ENCODE results near the gene LDLRAP1. TPM values are rescaled to one million over a fixed set of nuclear protein-coding genes. Genes with fewer than 3 reads are reported as not detected.
A peak's percentile ranks its signal among the peaks of the same experiment; 100 is the strongest.

The LDLRAP1 gene
- total RNA-seq, 1 experiment from 2014 or later, result 14.5 TPM

DNA sequence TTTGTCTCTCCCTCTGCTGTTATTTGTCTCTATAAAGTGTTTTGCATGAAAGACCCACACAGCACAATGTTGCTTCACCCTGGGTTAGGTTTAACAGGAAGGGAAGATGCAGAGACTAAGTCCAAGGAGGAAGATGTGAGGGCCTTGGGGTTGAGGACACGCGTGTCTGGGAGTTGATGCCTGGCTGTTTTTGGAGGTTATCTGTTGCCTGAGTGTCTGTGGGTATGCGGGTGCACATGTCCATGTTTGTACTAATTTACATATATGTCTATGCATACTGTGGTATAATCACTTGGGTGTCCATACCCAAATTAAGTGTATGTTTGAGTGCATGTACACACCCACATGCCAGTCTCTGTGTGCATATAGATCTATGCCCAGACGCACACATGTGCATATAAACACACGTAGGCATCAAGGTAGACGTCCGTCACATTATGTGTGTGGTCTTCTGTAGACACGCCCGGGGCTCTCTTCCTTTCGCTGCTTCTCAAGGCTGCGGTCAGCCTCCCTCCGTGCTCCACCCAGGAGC, 72.2 kb downstream of the LDLRAP1 start:
- intact Hi-C loops (cut with micrococcal nuclease; ENCODE audit: unreplicated experiment), result no loop called here
- 0 out of 2 replicates have a peak, but pooled peaks cover 1% of the 10 kb centered on the region for H3K27me3 ChIP-seq (replicated peaks; ENCODE audit: control insufficient read depth, insufficient read depth, low read length)
- DNase-seq, result no peak
- Mint-ChIP-seq H3K4me3 (ENCODE audit: unreplicated experiment) (peak overlapping the region; percentile 61), H3K9me3 (ENCODE audit: unreplicated experiment) (no peaks in the 10 kb centered on the region), H3K4me1 (ENCODE audit: low read depth, unreplicated experiment) (peaks cover 14% of the 10 kb centered on the region), H3K27me3 (ENCODE audit: insufficient read depth, unreplicated experiment) (peaks cover 3% of the 10 kb centered on the region), H3K27ac (ENCODE audit: unreplicated experiment) (no peak overlapping the region), H3K36me3 (ENCODE audit: insufficient read depth, unreplicated experiment) (peaks cover 5% of the 10 kb centered on the region)
- H3K9me3 ChIP-seq, result no peaks in the 10 kb centered on the region
- no TSS peak for BruUV-seq (replicated peaks)
- peaks cover 5% of the 10 kb centered on the region; the same call in 1 of the 2 replicates for H3K4me1 ChIP-seq
- H3K36me3 ChIP-seq (ENCODE audit: control insufficient read depth, insufficient read depth, low read length), result no peaks in the 10 kb centered on the region; the same call in 1 of the 2 replicates
- TF ChIP-seq, protein P1, sequence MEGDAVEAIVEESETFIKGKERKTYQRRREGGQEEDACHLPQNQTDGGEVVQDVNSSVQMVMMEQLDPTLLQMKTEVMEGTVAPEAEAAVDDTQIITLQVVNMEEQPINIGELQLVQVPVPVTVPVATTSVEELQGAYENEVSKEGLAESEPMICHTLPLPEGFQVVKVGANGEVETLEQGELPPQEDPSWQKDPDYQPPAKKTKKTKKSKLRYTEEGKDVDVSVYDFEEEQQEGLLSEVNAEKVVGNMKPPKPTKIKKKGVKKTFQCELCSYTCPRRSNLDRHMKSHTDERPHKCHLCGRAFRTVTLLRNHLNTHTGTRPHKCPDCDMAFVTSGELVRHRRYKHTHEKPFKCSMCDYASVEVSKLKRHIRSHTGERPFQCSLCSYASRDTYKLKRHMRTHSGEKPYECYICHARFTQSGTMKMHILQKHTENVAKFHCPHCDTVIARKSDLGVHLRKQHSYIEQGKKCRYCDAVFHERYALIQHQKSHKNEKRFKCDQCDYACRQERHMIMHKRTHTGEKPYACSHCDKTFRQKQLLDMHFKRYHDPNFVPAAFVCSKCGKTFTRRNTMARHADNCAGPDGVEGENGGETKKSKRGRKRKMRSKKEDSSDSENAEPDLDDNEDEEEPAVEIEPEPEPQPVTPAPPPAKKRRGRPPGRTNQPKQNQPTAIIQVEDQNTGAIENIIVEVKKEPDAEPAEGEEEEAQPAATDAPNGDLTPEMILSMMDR (IDR thresholded peaks at IDR 0.05; ENCODE audit: insufficient read depth in 1 of 2, low read depth in 1 of 2, low read length in 1 of 2, severe bottlenecking in 1 of 2, unreplicated experiment in 1 of 2), result no peak
- ChIA-PET CTCF (interaction anchor here (0.7 kb wide), 1 partner anchor 89 kb away, joined by 3 read pairs; no protein-coding TSS in a partner anchor), POLR2A (interaction anchor here (0.6 kb wide), 1 partner anchor 43 kb away, joined by 3 read pairs; no protein-coding TSS in a partner anchor)
- peak overlapping the region; percentile 42 for H3K4me3 ChIP-seq (ENCODE audit: low read depth, low read length)

DNA sequence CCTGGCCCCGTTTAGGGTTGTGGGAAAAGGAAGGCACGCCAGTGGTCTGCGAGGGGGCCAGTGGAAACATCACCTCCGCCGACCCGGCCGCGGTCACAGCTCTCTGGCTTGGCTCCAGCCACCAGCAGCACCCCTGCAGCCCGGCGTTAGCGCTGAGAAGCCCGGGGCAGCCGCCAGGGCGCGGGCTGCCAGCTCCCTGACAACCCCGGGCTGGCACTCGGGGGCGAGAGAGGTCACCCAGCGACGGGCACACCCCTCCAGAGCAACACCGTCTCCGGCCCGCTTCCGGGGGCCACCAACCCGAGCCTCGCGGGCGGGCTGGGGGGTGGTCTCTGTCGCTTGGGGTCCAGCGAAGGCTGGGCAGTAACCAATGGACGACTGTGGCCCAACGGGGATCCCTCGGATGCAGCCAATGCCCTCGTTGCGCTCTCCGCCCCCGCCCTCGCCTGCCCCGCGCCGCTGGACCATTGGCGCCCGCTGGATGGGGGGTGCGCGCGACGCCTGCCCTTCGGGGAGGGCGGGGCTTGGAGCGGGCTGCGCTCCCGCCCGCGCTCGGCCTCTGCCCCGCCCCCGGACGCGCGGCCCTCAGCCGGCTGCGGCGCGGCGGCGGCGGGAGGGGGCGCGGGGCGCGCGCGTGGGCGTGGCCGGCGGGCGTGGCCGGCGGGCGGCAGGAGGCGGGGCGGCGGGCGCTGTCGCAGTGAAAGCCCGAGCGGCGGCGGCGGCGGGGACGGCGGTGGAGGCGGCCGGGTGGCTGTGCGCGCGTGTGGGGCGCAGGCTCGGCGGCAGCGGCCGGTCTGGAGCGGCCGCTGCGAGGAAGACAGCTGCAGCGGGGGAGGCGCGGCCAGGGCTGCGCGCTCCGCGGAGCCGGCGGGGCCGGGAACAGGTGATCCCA, 72.9 kb downstream of the LDLRAP1 start, which contains the start of gene MAN1C1:
MAN1C1 (plus strand) TSS at position 697 of the 892 bp plus-strand sequence. CDS start 1,007 bp downstream, outside the sequence.
- 0 out of 2 replicates have a peak, but pooled peaks cover 1% of the 10 kb centered on the region for H3K27me3 ChIP-seq (replicated peaks; ENCODE audit: control insufficient read depth, insufficient read depth, low read length)
- H3K9me3 ChIP-seq, result no peaks in the 10 kb centered on the region
- no TSS peak for BruUV-seq (replicated peaks)
- peaks cover 4% of the 10 kb centered on the region; the same call in 1 of the 2 replicates for H3K4me1 ChIP-seq
- intact Hi-C loops (cut with micrococcal nuclease; ENCODE audit: unreplicated experiment), result no loop called here
- Mint-ChIP-seq H3K4me3 (ENCODE audit: unreplicated experiment) (peak within 1 kb of the TSS; percentile 66), H3K9me3 (ENCODE audit: unreplicated experiment) (no peaks in the 10 kb centered on the region), H3K4me1 (ENCODE audit: low read depth, unreplicated experiment) (peaks cover 14% of the 10 kb centered on the region), H3K27me3 (ENCODE audit: insufficient read depth, unreplicated experiment) (peaks cover 3% of the 10 kb centered on the region), H3K27ac (ENCODE audit: unreplicated experiment) (no peak within 1 kb of the TSS), H3K36me3 (ENCODE audit: insufficient read depth, unreplicated experiment) (peaks cover 5% of the 10 kb centered on the region)
- TF ChIP-seq, protein P1 (IDR thresholded peaks at IDR 0.05; ENCODE audit: insufficient read depth in 1 of 2, low read depth in 1 of 2, low read length in 1 of 2, severe bottlenecking in 1 of 2, unreplicated experiment in 1 of 2), result peak in 1 of 2 experiments; percentile 50
- peak; percentile 77 to 90 for DNase-seq
- H3K36me3 ChIP-seq (ENCODE audit: control insufficient read depth, insufficient read depth, low read length), result no peaks in the 10 kb centered on the region
- ChIA-PET CTCF (interaction anchor here (0.5 to 1.0 kb wide), 3 partner anchors 90 to 232 kb away, joined by 3 to 7 read pairs (median 3); no protein-coding TSS in a partner anchor), POLR2A (interaction anchor here (0.6 kb wide), 2 partner anchors 44 to 149 kb away, joined by 3 to 6 read pairs; no protein-coding TSS in a partner anchor)
- peak within 1 kb of the TSS; percentile 60 for H3K4me3 ChIP-seq (ENCODE audit: low read depth, low read length)

Data from Caco-2 (cell line).